HepG2 (cell line): ENCODE measurements around the gene LBX2. TPM values are rescaled to one million over a fixed set of nuclear protein-coding genes. Genes with fewer than 3 reads are reported as not detected.

Experiments
- ARHGAP35 ChIP-seq: sonication (generic); formaldehyde crosslinking; IDR thresholded peaks from 2 replicates; pipeline ENCODE4 v1.9.0; 2022; ENCODE audit warnings: mild to moderate bottlenecking, inconsistent platforms, moderate library complexity, missing genetic modification reagents, borderline replicate concordance
- BHLHE40 ChIP-seq: IDR thresholded peaks from 2 replicates; pipeline ENCODE4 v1.6.1; 2011; ENCODE audit warnings: low read length, improper control_type of control experiment
- CEBPZ ChIP-seq: IDR thresholded peaks from 2 replicates; pipeline ENCODE4 v1.6.1; 2012; ENCODE audit warnings: low read length, improper control_type of control experiment
- DNMT3B ChIP-seq: conservative IDR thresholded peaks from 2 replicates; pipeline ENCODE4 v1.6.1; 2016; ENCODE audit warnings: missing biosample characterization, control low read depth
- HOXA3 ChIP-seq: sonication (generic); formaldehyde crosslinking; IDR thresholded peaks from 2 replicates; pipeline ENCODE4 v1.5.0; 2020; ENCODE audit warnings: missing genetic modification reagents
- MTF1 ChIP-seq: sonication (generic); formaldehyde crosslinking; IDR thresholded peaks from 2 replicates; pipeline ENCODE4 v1.5.0; 2020; ENCODE audit warnings: missing genetic modification reagents
- MXD4 ChIP-seq: IDR thresholded peaks from 2 replicates; pipeline ENCODE4 v1.6.1; 2016; ENCODE audit warnings: mild to moderate bottlenecking, missing biosample characterization, missing genetic modification reagents
- PAF1 ChIP-seq: IDR thresholded peaks from 2 replicates; pipeline ENCODE4 v1.6.1; 2016; ENCODE audit warnings: missing genetic modification reagents, missing compliant biosample characterization
- RFX1 ChIP-seq: fragments of 450-650 bp; IDR thresholded peaks from 2 replicates; pipeline ENCODE4 v1.6.1; 2017
- SP2 ChIP-seq: sonication (generic); formaldehyde crosslinking; IDR thresholded peaks from 2 replicates; pipeline ENCODE4 v1.5.1; 2020; ENCODE audit warnings: mild to moderate bottlenecking, missing genetic modification reagents
- STAG1 ChIP-seq: sonication (generic); formaldehyde crosslinking; IDR thresholded peaks from 2 replicates; pipeline ENCODE4 v1.4.0; 2020; ENCODE audit warnings: missing genetic modification reagents
- ZFP62 ChIP-seq: sonication (generic); formaldehyde crosslinking; IDR thresholded peaks from 2 replicates; pipeline ENCODE4 v1.4.0; 2020; ENCODE audit warnings: missing genetic modification reagents
- ZIK1 ChIP-seq: sonication (generic); formaldehyde crosslinking; IDR thresholded peaks from 2 replicates; pipeline ENCODE4 v1.5.0; 2020; ENCODE audit warnings: mild to moderate bottlenecking, low read depth, missing genetic modification reagents, borderline replicate concordance
- ZNF180 ChIP-seq: sonication (generic); formaldehyde crosslinking; IDR thresholded peaks from 2 replicates; pipeline ENCODE4 v1.4.0; 2020; ENCODE audit warnings: low read depth, missing genetic modification reagents, borderline replicate concordance
- ZNF207 ChIP-seq: fragments of 450-650 bp; IDR thresholded peaks from 2 replicates; pipeline ENCODE4 v1.6.1; 2016; ENCODE audit warnings: antibody characterized with exemption, borderline replicate concordance
- ZNF230 ChIP-seq: sonication (generic); formaldehyde crosslinking; IDR thresholded peaks from 2 replicates; pipeline ENCODE4 v1.4.0; 2020; ENCODE audit warnings: mild to moderate bottlenecking, missing genetic modification reagents
- ZNF263 ChIP-seq: sonication (generic); formaldehyde crosslinking; IDR thresholded peaks from 2 replicates; pipeline ENCODE4 v1.4.0; 2020; ENCODE audit warnings: missing genetic modification reagents
- ZNF30 ChIP-seq: sonication (generic); formaldehyde crosslinking; IDR thresholded peaks from 2 replicates; pipeline ENCODE4 v1.5.0; 2020; ENCODE audit warnings: mild to moderate bottlenecking, missing genetic modification reagents
- ZNF616 ChIP-seq: sonication (generic); formaldehyde crosslinking; IDR thresholded peaks from 2 replicates; pipeline ENCODE4 v1.5.0; 2020; ENCODE audit warnings: low read depth, mild to moderate bottlenecking, missing genetic modification reagents
- ZNF7 ChIP-seq: IDR thresholded peaks from 2 replicates; pipeline ENCODE4 v1.6.1; 2016; ENCODE audit warnings: missing biosample characterization, missing genetic modification reagents
- ZNF704 ChIP-seq: sonication (generic); formaldehyde crosslinking; IDR thresholded peaks from 2 replicates; pipeline ENCODE4 v1.8.1; 2023; ENCODE audit warnings: mild to moderate bottlenecking, inconsistent platforms, moderate library complexity, missing genetic modification reagents, borderline replicate concordance
- ZNF784 ChIP-seq: sonication (generic); formaldehyde crosslinking; IDR thresholded peaks from 2 replicates; pipeline ENCODE4 v1.5.1; 2020; ENCODE audit warnings: missing genetic modification reagents, mild to moderate bottlenecking, borderline replicate concordance
- polyA plus RNA-seq, 8 experiments: library from polyadenylated mRNA; depleted of rRNA in 3 of 8; stranded (reverse) in 7 of 8; unstranded in 1 of 8; fragments of >200 nt; fragmentation: Illumina TruSeq in 4 of 8; extraction: Trizol in 4 of 8; gene quantifications; 2 replicates each; pipeline versions ENCODE4 v1.2.1 to v1.2.3, GENCODE V29; 2011 to 2016; ENCODE audit warnings: low read depth in 4 of 8, missing spikeins in 1 of 8, mixed read lengths in 1 of 8; ENCODE audit not compliant: insufficient read depth in 1 of 8
- total RNA-seq, 5 experiments: library from RNA; depleted of rRNA; stranded (reverse); fragments of >200 nt; fragmentation: Illumina TruSeq; extraction: Trizol; gene quantifications; 2 replicates each; pipeline ENCODE4 v1.2.3, GENCODE V29; 2016; ENCODE audit warnings: low read depth in 1 of 5
- TF ChIP-seq, protein P1 (sequence below): sonication (generic); formaldehyde crosslinking; IDR thresholded peaks from 2 replicates; pipeline ENCODE4 v1.4.0; 2020; ENCODE audit warnings: mild to moderate bottlenecking, missing genetic modification reagents

LBX2 gene
- total and polyA plus RNA-seq, 2 of the 13 experiments (the other 11 are each of a cell fraction or from before 2014, with no cell fraction given), result 6.4 to 8.1 TPM

- TF ChIP-seq ZIK1 (peak; percentile 85), PAF1 (CRISPR knock-in tag) (no peak; the same call in 1 of the 2 replicates), ZNF704 (0 out of 2 replicates have a peak, but pooled peaks have one; percentile 58), SP2 (CRISPR knock-in tag) (no peak), ZNF7 (CRISPR knock-in tag) (no peak), HOXA3 (peak; percentile 67), ZNF207 (no peak), MXD4 (CRISPR knock-in tag) (no peak), RFX1 (no peak), STAG1 (no peak), ZNF616 (CRISPR knock-in tag) (0 out of 2 replicates have a peak, but pooled peaks have one; percentile 83), DNMT3B (CRISPR knock-in tag) (no peak), ZNF784 (peak; percentile 76; the same call in 1 of the 2 replicates), BHLHE40 (no peak), ZNF30 (CRISPR knock-in tag) (no peak), MTF1 (CRISPR knock-in tag) (no peak), CEBPZ (no peak), ARHGAP35 (CRISPR knock-in tag) (0 out of 2 replicates have a peak, but pooled peaks have one; percentile 74), ZNF180 (no peak), ZNF230 (CRISPR knock-in tag) (no peak), ZNF263 (peak; percentile 51), ZFP62 (CRISPR knock-in tag) (no peak)
- TF ChIP-seq, protein P1, sequence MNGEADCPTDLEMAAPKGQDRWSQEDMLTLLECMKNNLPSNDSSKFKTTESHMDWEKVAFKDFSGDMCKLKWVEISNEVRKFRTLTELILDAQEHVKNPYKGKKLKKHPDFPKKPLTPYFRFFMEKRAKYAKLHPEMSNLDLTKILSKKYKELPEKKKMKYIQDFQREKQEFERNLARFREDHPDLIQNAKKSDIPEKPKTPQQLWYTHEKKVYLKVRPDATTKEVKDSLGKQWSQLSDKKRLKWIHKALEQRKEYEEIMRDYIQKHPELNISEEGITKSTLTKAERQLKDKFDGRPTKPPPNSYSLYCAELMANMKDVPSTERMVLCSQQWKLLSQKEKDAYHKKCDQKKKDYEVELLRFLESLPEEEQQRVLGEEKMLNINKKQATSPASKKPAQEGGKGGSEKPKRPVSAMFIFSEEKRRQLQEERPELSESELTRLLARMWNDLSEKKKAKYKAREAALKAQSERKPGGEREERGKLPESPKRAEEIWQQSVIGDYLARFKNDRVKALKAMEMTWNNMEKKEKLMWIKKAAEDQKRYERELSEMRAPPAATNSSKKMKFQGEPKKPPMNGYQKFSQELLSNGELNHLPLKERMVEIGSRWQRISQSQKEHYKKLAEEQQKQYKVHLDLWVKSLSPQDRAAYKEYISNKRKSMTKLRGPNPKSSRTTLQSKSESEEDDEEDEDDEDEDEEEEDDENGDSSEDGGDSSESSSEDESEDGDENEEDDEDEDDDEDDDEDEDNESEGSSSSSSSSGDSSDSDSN, result peak; percentile 70
Observed at GRCh38 chr2:74497777-74498499, 1.5 kb downstream of the LBX2 start (continued).
